IPS-NIHi7 (cell line): ENCODE results near the gene TES.
"Not testable (repeated sequence)": the region's sequence is repeated elsewhere in the genome, so short reads cannot be mapped to it uniquely, and the experiment has no call there.

ENCODE experiments used
- DNase-seq: peaks from one replicate; pipeline ENCODE4 v3.0.0; 2012; ENCODE audit warnings: mixed read lengths; ENCODE audit errors: extremely low spot score

TES gene

DNA sequence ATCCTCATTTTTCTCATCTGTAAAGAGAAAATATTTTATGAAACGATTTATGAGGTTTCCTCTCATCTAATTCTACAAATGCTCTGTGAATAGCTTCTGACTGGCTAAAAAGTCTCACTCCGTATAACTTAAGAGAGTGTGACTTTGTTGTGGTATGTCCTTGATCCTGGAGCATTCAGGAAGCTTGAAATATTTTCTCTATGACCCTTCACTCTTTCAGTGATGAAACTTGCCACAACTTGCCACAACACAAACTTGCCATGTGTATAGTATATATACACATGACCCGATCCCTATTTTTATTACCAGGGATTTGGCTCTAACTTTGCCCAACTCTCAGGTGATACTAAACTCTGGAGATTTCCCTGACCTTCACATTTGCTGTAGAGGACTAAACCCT, 74.1 kb downstream of the TES start:
- no peak for DNase-seq

DNA sequence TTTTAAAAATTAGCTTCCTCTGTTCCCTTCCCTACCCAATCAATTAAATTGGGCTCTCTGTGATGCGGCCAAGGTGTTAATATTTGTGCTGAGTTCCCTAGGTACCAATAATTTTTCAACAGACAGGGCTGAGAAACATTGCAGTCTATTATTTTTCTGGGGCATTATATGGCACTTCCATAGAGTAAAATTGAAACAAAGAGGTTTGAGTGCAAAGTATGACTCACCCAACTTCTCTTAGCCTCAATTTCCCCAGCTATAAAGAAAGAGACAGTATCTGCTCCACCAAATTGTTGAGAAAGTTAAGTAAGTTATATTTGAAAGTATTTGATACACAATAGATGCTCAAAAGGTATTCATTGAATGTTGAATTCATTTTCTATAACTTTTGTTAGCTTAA, 74.9 kb downstream of the TES start:
- no peak for DNase-seq

DNA sequence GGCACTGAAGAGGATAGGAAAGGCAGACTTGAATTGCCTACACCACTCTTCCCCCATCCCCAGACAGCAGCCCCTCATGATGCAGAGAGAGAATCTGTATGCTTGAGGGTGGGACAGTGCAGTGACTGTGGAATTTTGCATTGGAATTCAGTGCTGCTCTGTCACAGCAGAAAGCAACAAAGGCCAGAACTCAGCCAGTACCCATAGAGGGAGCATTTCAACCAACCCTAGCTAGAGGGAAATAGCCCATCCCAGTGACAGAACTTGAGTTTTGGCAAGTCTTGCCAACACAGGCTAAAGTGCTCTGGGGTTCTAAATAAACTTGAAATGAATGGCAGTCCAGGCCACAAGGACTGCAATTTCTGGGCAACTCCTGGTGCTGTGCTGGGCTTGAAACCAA, 80.4 kb downstream of the TES start:
- DNase-seq = peak; percentile 48

DNA sequence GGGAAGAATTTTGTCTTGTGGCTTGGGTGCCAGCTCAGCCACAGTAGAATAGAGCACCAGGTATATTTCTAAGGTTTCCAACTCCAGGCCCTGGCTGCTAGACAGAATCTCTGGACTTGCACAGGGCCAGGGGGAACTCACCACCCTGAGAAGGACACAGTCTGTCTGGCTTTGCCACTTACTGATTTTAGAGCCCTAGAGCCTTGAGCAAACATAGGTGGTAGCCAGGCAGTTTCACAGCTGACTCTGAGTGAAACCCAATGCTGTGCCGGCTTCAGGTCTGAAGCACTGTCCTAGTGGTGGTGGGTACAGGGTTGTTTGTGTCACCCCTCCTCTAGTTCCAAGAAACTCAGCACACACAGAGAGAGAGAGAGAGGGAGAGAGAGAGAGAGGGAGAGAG, 81.6 kb downstream of the TES start:
- DNase-seq = no peak

DNA sequence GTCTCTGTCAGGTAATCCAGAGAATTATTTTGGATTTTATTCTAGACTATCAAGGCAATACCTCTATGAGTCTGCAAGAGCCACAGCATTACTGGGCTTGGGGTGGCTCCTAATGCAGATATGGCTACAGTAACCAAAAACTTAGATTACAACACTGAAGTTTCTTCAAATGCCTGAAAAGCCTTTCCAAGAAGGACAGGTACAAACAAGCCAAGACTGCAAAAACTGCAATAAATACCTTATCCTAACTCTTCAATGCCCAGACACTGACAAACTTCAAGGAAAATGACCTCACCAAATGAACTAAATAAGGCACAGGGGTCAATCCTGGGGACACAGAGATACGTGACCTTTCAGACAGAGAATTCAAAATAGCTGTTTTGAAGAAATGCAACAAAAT, 82.0 kb downstream of the TES start:
- no peak for DNase-seq

DNA sequence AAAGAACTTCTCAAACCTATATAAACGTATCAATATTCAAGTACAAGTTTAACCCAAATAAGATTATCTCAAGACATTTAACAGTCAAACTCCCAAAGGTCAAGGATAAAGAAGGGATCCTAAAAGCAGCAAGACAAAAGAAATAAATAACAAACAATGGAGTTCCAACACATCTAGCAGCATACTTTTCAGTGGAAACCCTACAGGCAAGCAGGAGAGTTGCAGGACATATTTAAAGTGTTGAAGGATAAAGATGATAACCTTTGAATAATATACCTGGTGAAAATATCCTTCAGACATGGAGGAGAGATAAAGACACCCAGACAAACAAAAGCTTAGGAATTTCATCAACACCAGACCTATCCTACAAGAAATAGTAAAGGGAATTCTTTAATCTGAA, 82.8 kb downstream of the TES start:
- DNase-seq = no peak

DNA sequence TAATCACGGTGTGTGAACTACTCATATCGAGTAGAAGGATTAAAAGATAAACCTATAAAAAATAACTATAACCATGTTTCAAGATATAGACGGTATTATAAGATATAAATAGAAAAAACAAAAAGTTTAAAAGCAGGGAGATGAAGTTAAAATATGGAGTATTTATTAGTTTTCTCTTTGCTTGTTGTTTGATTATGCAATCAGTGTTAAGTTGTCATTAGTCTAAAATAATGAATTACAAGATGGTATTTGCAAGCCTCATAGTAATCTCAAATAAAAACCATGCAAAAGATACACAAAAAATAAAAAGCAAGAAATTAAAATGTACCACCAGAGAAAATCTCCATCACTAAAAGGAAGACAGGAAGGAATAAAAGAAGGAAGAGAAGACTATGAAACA, 83.3 kb downstream of the TES start:
- DNase-seq = no peak

DNA sequence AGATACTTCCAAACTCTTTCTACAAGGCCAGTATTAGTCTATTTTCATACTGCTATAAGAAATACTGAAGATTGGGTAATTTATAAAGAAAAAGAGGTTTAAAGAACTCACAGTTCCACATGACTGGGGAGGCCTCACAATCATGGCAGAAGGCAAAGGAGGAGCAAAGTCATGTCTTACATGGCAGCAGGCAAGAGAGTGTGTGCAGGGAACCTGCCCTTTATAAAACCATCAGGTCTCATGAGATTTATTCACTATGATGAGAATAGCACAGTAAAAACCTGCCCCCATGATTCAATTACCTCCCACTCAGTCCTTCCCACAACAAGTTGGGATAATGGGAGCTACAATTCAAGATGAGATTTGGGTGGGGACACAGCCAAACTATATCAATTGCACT, 85.6 kb downstream of the TES start:
- DNase-seq = not testable (repeated sequence)

DNA sequence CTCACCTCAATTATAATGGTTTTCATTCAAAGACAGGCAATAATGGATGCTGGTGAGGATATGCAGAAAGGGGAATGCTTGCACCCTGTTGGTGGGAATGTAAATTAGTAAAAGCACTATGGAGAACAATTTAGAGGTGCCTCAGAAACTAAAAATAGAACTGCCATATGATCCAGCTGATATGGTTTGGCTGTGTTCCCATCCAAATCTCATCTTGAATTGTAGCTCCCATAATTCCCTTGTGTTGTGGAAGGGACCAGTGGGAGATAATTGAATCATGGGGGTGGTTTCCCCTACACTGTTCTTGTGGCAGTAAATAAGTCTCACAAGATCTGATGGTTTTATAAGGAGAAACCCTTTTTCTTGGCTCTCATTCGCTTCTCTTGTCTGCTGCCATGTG, 87.7 kb downstream of the TES start:
- DNase-seq = no peak

DNA sequence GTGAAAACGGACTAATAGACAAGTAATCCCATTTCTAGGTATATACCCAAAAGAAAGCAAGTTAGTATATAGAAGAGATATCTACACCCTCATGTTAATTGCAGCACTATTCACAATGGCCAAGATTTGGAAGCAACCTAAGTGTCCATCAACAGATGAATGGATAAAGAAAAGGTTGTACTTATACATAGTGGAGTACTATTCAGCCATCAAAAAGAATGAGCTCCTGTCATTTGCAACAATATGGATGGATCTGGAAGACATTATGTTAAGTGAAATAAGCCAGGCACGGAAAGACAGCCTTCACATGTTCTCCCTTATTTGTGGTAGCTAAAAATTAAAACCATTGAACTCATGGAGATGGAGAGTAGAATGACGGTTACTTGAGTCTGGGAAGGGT, 88.2 kb downstream of the TES start:
- DNase-seq = no peak

DNA sequence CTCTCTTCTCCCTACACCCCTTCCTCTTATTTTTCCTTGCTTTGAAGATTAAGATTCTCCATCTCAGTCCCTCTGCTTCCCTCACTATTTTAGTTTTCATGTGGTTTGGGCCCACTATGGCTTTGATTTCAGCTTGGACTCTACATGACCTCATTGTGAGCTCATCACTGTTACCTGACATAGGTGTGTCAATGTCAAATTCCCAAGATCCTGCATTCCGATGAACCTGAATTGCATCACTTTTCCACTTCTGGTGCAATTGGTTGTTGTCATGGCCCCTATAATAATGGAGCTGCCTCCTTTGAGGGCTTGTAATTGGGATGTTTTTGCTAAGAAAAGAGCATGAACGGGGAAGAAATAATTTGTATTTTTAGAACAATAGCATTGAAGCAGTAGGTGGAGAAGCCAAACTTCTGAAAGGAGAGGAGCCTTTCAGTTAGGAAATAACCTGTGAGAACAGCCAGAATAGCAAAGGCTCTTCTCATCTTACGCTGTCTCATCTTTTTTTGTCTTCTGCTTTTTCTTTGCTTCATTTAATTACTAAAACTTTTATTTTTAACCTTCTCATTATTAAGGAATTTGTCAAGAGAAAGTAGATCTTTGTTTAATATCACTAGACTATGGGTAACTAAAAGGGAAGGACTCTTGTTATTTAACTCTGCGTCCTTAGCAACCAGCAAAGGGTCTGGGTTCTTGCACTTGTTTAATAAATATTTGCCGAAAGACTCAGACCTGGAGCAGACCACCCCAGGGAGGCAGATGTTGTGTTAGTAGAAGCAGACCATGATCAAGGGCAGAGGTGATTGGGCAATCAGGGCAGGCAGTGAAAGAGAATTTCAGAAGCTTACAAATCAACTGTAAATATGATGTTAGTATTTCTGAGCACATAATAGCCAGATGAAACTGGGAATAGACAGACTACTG, 95.4 kb downstream of the TES start:
- no peak for DNase-seq

DNA sequence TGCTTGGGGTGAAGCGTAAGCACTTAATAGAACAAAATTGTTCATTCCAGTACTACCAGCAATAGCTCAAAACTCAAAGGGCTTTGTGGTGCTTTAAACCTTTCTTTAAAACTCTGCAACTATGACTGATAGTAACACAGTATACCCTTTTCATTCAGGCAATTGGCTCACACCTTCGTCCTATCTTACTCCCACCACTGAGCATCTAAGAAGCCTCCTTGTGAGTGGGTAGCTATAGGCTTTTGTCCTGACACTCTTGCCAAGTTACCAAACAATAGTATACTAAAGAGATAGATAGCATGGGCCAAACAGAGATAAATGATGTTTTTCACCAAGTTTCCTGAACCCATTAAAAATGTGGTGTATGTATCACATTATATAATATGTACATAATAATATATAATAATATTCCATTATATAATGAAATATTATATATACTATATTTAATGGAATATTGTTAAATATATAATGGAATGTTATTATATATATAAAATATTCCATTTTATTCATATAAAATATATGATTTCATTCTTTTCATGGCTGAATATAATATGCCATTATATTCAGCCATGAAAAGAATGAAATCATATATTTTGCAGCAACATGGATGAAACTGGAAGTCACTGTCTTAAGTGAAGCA, 96.2 kb downstream of the TES start:
- no peak for DNase-seq

DNA sequence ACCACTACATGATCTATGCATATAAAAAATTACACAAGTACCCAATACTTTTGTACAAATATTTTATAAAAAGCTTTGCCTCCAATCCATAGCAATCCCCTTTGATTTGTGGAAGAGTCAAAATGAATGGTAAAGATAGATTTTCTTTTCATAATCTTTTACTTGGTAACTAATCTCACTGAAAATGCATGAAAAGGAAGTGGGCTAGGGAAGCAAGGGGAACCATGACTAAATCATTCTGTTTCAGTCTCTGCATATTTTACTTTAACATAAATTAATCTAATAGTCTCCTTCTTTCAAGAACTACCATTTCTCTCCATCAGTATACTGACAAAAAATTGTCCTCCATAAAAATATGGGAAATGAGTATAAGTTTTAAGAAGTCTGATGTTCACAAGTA, 96.9 kb downstream of the TES start:
- DNase-seq = no peak
